HG02884 (cell line): ENCODE results near the gene BRINP3.
A peak's percentile ranks its signal among the peaks of the same experiment; 100 is the strongest.

Source experiments
- ATAC-seq: cut with Tn5 transposase; IDR thresholded peaks from one replicate; pipeline ENCODE4 v1.9.1; 2021; ENCODE audit warnings: mild to moderate bottlenecking, moderate library complexity; ENCODE audit not compliant: unreplicated experiment

BRINP3 gene

GRCh38 chr1:190453550-190453949 lies 24.1 kb downstream of the BRINP3 start:
- no peak for ATAC-seq

GRCh38 chr1:190452272-190452848 lies 25.3 kb downstream of the BRINP3 start:
- ATAC-seq, result no peak

GRCh38 chr1:190444464-190444863 lies 33.2 kb downstream of the BRINP3 start:
- ATAC-seq, result no peak

GRCh38 chr1:190439447-190439846 lies 38.2 kb downstream of the BRINP3 start:
- no peak for ATAC-seq

- no peak for ATAC-seq
These were observed 41.0 kb downstream of the BRINP3 start for GRCh38 chr1:190436615-190437014.

- no peak for ATAC-seq
These were observed 47.7 kb downstream of the BRINP3 start for GRCh38 chr1:190429932-190430331.

GRCh38 chr1:190429141-190429540 lies 48.5 kb downstream of the BRINP3 start:
- no peak for ATAC-seq

GRCh38 chr1:190416239-190416638 lies 61.4 kb downstream of the BRINP3 start:
- ATAC-seq, result no peak

- no peak for ATAC-seq
These were observed 64.5 kb downstream of the BRINP3 start for GRCh38 chr1:190413142-190413541.

- no peak for ATAC-seq
These were observed 74.3 kb downstream of the BRINP3 start for GRCh38 chr1:190403402-190403801.

GRCh38 chr1:190399233-190399632 lies 78.4 kb downstream of the BRINP3 start:
- no peak for ATAC-seq

GRCh38 chr1:190391582-190391981 lies 86.1 kb downstream of the BRINP3 start:
- no peak for ATAC-seq

- ATAC-seq, result no peak
These were observed 99.7 kb downstream of the BRINP3 start for GRCh38 chr1:190377991-190378390.

- no peak for ATAC-seq
These were observed 100.4 kb downstream of the BRINP3 start for GRCh38 chr1:190377294-190377693.

GRCh38 chr1:190376044-190376443 lies 101.6 kb downstream of the BRINP3 start:
- no peak for ATAC-seq

GRCh38 chr1:190373705-190374336 lies 103.8 kb downstream of the BRINP3 start:
- ATAC-seq, result peak; percentile 74

- no peak for ATAC-seq
These were observed 110.5 kb downstream of the BRINP3 start for GRCh38 chr1:190367200-190367599.

- no peak for ATAC-seq
These were observed 112.4 kb downstream of the BRINP3 start for GRCh38 chr1:190365283-190365682.

- ATAC-seq, result no peak
These were observed 124.0 kb downstream of the BRINP3 start for GRCh38 chr1:190353538-190354101.

GRCh38 chr1:190344454-190344853 lies 133.2 kb downstream of the BRINP3 start:
- no peak for ATAC-seq

GRCh38 chr1:190338829-190339228 lies 138.8 kb downstream of the BRINP3 start:
- no peak for ATAC-seq

GRCh38 chr1:190328871-190329270 lies 148.8 kb downstream of the BRINP3 start:
- no peak for ATAC-seq

- no peak for ATAC-seq
These were observed 149.3 kb downstream of the BRINP3 start for GRCh38 chr1:190328361-190328760.
